ENCODE measurements around the gene CARMIL1.

CARMIL1 gene

DNA sequence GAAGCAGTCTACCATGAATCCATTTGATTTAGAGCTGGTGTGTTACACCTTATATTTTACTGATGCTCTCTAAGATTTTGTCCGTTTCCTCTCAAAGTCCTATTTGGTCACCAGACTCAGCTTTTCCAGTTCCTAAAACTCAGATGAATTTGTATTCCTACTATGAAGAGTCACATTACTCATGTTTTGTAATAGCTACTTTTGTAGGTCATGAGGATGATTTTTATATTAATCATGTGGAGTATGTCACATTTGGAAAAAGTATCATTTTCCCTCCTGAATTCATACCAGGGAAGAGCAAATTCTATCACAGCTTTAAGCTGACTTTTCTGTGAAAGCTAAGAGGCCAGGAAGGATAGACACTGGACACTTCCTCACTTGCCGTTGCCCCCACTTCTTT is 232.2 kb downstream of the CARMIL1 start:
- CTCF ChIA-PET: interaction anchor here (0.9 to 1.6 kb wide), 3 partner anchors 23 to 288 kb away, joined by 3 to 4 read pairs (median 4); no protein-coding TSS in a partner anchor
- TF ChIP-seq CTCF (IDR thresholded peaks at IDR 0.05; ENCODE audit: insufficient read depth, low read length, missing control alignments): no peak
- no peak overlapping the region for H3K4me3 ChIP-seq (ENCODE audit: low read depth, low read length)
- POLR2A ChIA-PET: no interaction called here
- DNase-seq (ENCODE audit: low read depth, low spot score): no peak

GRCh38 chr6:25512560-25512959 is 233.4 kb downstream of the CARMIL1 start:
- H3K4me3 ChIP-seq (ENCODE audit: low read depth, low read length): no peak overlapping the region
- no peak for DNase-seq (ENCODE audit: low read depth, low spot score)
- CTCF ChIA-PET: interaction anchor here (1.5 to 6.1 kb wide), 5 partner anchors 12 to 289 kb away, joined by 3 to 28 read pairs (median 4); no protein-coding TSS in a partner anchor
- POLR2A ChIA-PET: no interaction called here
- no peak for TF ChIP-seq CTCF (IDR thresholded peaks at IDR 0.05; ENCODE audit: insufficient read depth, low read length, missing control alignments)

DNA sequence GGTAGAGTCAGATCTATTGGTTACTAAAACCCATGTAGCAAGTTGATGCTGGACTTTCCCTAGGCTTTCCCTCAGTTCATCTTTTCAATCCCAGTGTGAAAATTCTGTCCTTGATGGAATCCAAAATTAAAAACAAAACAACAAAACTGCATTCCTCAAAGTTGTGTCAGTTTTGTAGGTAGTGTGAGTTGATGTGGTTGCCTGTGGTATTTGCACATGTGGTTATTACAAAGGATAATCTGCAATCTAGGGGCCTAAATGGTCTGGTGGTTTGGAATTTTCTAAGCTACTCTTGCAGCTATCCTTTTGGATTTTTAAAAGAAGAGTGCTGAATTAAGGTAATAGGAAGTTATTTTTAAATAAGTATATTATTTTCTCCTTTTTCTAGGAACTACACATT is 240.7 kb downstream of the CARMIL1 start:
- DNase-seq (ENCODE audit: low read depth, low spot score): no peak
- POLR2A ChIA-PET: no interaction called here

GRCh38 chr6:25524542-25524941 is 245.4 kb downstream of the CARMIL1 start:
- H3K4me3 ChIP-seq (ENCODE audit: low read depth, low read length): no peak overlapping the region
- DNase-seq (ENCODE audit: low read depth, low spot score): no peak
- ChIA-PET CTCF (interaction anchor here (1.6 to 1.8 kb wide), 2 partner anchors 11 to 32 kb away, joined by 4 to 7 read pairs; no protein-coding TSS in a partner anchor), POLR2A (no interaction called here)
- TF ChIP-seq CTCF (IDR thresholded peaks at IDR 0.05; ENCODE audit: insufficient read depth, low read length, missing control alignments): no peak

More for the DNA sequence above, 240.7 kb downstream of the CARMIL1 start:
- no peak for TF ChIP-seq CTCF (IDR thresholded peaks at IDR 0.05; ENCODE audit: insufficient read depth, low read length, missing control alignments)
- CTCF ChIA-PET: interaction anchor here (1.1 to 2.9 kb wide), 6 partner anchors 30 to 296 kb away, joined by 3 to 8 read pairs (median 4); no protein-coding TSS in a partner anchor
- H3K4me3 ChIP-seq (ENCODE audit: low read depth, low read length): no peak overlapping the region

DNA sequence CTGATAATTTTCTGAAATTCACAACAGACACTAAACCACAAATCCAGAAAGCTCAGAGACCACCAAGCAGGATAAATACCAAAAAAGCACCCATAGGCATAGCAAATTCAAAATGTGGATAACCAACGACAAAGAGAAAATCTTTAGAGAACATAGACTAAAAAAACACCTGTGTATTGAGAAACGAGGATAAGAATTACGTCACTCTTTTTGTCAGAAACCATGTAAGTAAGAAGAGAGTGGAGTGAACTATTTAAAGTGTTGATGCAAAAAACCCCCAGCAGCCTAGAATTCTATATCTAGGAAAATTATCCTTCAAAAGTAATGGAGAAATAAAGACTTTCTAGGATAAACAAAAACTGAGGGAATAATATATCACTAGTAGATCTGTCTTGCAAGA is 245.9 kb downstream of the CARMIL1 start:
- ChIA-PET POLR2A (no interaction called here), CTCF (interaction anchor here (1.6 kb wide), 1 partner anchor 12 kb away, joined by 7 read pairs; no protein-coding TSS in a partner anchor)
- TF ChIP-seq CTCF (IDR thresholded peaks at IDR 0.05; ENCODE audit: insufficient read depth, low read length, missing control alignments): no peak
- no peak for DNase-seq (ENCODE audit: low read depth, low spot score)
- no peak overlapping the region for H3K4me3 ChIP-seq (ENCODE audit: low read depth, low read length)

DNA sequence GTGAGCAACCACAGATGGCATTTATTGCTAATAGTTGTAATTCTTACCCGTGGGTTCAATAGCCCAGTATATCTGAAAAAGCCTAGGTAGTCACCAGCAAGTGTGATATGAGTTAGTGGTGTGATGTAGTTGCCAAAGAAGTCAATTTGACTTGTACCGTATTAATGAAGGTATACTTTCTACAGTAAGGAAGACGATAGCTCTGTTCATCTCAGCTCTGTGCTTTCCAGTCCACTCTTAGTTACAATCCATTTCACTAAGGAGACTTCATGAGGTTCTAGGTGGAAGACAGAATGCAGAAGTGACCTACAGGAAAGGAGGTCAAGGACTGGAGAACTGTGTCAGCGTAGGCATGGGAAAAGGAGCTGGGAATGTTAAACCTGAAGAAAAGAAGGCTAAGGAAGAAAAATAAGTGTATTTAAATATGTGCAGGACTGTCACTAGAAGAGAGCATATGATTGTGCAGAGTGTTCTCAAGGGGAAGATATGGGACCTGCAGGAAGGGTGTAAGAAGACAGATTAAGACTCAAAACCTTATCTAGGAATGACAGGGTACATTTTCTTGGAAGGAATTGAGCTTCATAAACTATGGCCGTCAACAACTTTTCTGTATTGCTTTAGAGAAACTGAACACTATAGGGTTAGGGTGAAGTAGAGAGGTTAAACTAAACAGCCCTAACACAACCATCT is 255.9 kb downstream of the CARMIL1 start:
- POLR2A ChIA-PET: no interaction called here
- no peak overlapping the region for H3K4me3 ChIP-seq (ENCODE audit: low read depth, low read length)
- CTCF ChIA-PET: interaction anchor here (0.9 to 2.2 kb wide), 6 partner anchors 21 to 270 kb away, joined by 3 to 8 read pairs (median 3); partner anchors contain the start of gene CARMIL1
- no peak for DNase-seq (ENCODE audit: low read depth, low spot score)
- TF ChIP-seq CTCF (IDR thresholded peaks at IDR 0.05; ENCODE audit: insufficient read depth, low read length, missing control alignments): no peak

Measured in AG04449 (cell line).